ENCODE data around the gene ADGRV1.
"Not testable (repeated sequence)": the region's sequence is repeated elsewhere in the genome, so short reads cannot be mapped to it uniquely, and the experiment has no call there.

The ADGRV1 gene

GRCh38 chr5:90650767-90651166, 92.2 kb downstream of the ADGRV1 start:
- no peak for DNase-seq (ENCODE audit: low read depth in 2 of 2)

GRCh38 chr5:90654215-90654614, 95.6 kb downstream of the ADGRV1 start:
- DNase-seq (ENCODE audit: low read depth in 2 of 2): no peak

GRCh38 chr5:90655423-90655822, 96.8 kb downstream of the ADGRV1 start:
- no peak for DNase-seq (ENCODE audit: low read depth in 2 of 2)

GRCh38 chr5:90657030-90657429, 98.4 kb downstream of the ADGRV1 start:
- DNase-seq (ENCODE audit: low read depth in 2 of 2): no peak

GRCh38 chr5:90657788-90658187, 99.2 kb downstream of the ADGRV1 start:
- DNase-seq (ENCODE audit: low read depth in 2 of 2): no peak

- no peak for DNase-seq (ENCODE audit: low read depth in 2 of 2)
Measured at GRCh38 chr5:90658620-90659019, 100.0 kb downstream of the ADGRV1 start.

GRCh38 chr5:90668079-90668565, 109.5 kb downstream of the ADGRV1 start:
- not testable (repeated sequence) for DNase-seq (ENCODE audit: low read depth in 2 of 2)

GRCh38 chr5:90675222-90675621, 116.6 kb downstream of the ADGRV1 start:
- DNase-seq (ENCODE audit: low read depth in 2 of 2): no peak

GRCh38 chr5:90680921-90681563, 122.4 kb downstream of the ADGRV1 start:
- DNase-seq (ENCODE audit: low read depth in 2 of 2): no peak

GRCh38 chr5:90682278-90682677, 123.7 kb downstream of the ADGRV1 start:
- no peak for DNase-seq (ENCODE audit: low read depth in 2 of 2)

- no peak for DNase-seq (ENCODE audit: low read depth in 2 of 2)
Measured at GRCh38 chr5:90685425-90686022, 126.9 kb downstream of the ADGRV1 start.

GRCh38 chr5:90686363-90686762, 127.8 kb downstream of the ADGRV1 start:
- not testable (repeated sequence) for DNase-seq (ENCODE audit: low read depth in 2 of 2)

- DNase-seq (ENCODE audit: low read depth in 2 of 2): not testable (repeated sequence)
Measured at GRCh38 chr5:90687458-90687857, 128.9 kb downstream of the ADGRV1 start.

- no peak for DNase-seq (ENCODE audit: low read depth in 2 of 2)
Measured at GRCh38 chr5:90689064-90689463, 130.5 kb downstream of the ADGRV1 start.

GRCh38 chr5:90690307-90690706, 131.7 kb downstream of the ADGRV1 start:
- DNase-seq (ENCODE audit: low read depth in 2 of 2): no peak

GRCh38 chr5:90691533-90691932, 132.9 kb downstream of the ADGRV1 start:
- DNase-seq (ENCODE audit: low read depth in 2 of 2): no peak

- no peak for DNase-seq (ENCODE audit: low read depth in 2 of 2)
Measured at GRCh38 chr5:90696153-90696552, 137.6 kb downstream of the ADGRV1 start.

- DNase-seq (ENCODE audit: low read depth in 2 of 2): no peak
Measured at GRCh38 chr5:90700299-90700698, 141.7 kb downstream of the ADGRV1 start.

GRCh38 chr5:90703932-90704331, 145.3 kb downstream of the ADGRV1 start:
- DNase-seq (ENCODE audit: low read depth in 2 of 2): no peak

- DNase-seq (ENCODE audit: low read depth in 2 of 2): no peak
Measured at GRCh38 chr5:90707698-90708097, 149.1 kb downstream of the ADGRV1 start.

GRCh38 chr5:90709323-90710155, 150.9 kb downstream of the ADGRV1 start:
- no peak for DNase-seq (ENCODE audit: low read depth in 2 of 2)

GRCh38 chr5:90718387-90718786, 159.8 kb downstream of the ADGRV1 start:
- DNase-seq (ENCODE audit: low read depth in 2 of 2): no peak

- DNase-seq (ENCODE audit: low read depth in 2 of 2): no peak
Measured at GRCh38 chr5:90739567-90739966, 181.0 kb downstream of the ADGRV1 start.

Data from activated CD8-positive, alpha-beta memory T cell treated with anti-CD3 and anti-CD28 coated beads for 4 hours (primary cell).